ENCODE measurements around the gene SPATA6. TPM values are rescaled to one million over a fixed set of nuclear protein-coding genes. Genes with fewer than 3 reads are reported as not detected.

SPATA6 gene
- total and polyA plus RNA-seq, 2 of the 4 experiments (the other 2 are of a cell fraction) = 1.1 to 2.0 TPM

DNA sequence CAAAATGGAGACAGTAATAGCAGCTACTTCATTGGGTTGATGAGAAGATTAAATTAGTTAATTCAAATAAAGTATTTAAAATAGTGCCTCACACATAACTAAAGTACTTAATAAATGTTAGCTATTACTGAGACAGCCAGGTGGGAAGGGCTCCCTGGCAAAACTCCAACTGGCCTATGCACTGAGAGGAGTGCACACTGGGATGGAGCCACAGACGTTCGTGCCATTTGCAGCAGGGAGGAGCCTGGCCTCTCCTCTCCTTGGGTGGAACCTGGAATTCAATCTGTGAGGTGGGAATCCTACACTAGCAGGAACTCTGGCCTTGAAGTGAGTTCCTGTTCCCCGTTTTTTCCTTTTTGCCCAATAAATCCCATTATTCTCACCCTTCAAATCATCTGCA lies 221.4 kb downstream of the SPATA6 start:
- Histone ChIP-seq H3K9me3 (ENCODE audit: control insufficient read depth, insufficient read depth, low read length) (0 out of 2 replicates have a peak, but pooled peaks cover 1% of the 10 kb centered on the region), H2BK5ac (ENCODE audit: low read depth, low read length, poor library complexity, severe bottlenecking) (no peak overlapping the region), H4K91ac (ENCODE audit: insufficient read depth, low read depth, low read length) (no peak overlapping the region), H4K20me1 (ENCODE audit: insufficient read depth, low read length) (no peaks in the 10 kb centered on the region), H3K9ac (ENCODE audit: low read depth, low read length) (no peak overlapping the region), H3K56ac (ENCODE audit: extremely low read depth, insufficient read depth, low read length) (no peak overlapping the region), H3K14ac (replicated peaks; ENCODE audit: low read depth, low read length) (no peak overlapping the region), H3K27me3 (ENCODE audit: control insufficient read depth, insufficient read depth, low read length) (no peaks in the 10 kb centered on the region), H2BK20ac (ENCODE audit: low read depth, low read length) (no peak overlapping the region), H3K4ac (ENCODE audit: low read depth, low read length) (no peak overlapping the region), H2AK5ac (ENCODE audit: low read depth, low read length) (no peak overlapping the region), H4K8ac (ENCODE audit: low read depth in 2 of 2, low read length in 2 of 2) (no peak overlapping the region), H3K4me2 (ENCODE audit: low read depth, low read length) (no peak overlapping the region), H3K4me3 (ENCODE audit: insufficient read depth, low read depth, low read length) (no peak overlapping the region), H3K23ac (ENCODE audit: low read depth, low read length) (no peak overlapping the region), H3K27ac (ENCODE audit: insufficient read depth, low read length) (no peak overlapping the region), H3K4me1 (ENCODE audit: control insufficient read depth, insufficient read depth, low read length) (no peaks in the 10 kb centered on the region), H2AFZ (replicated peaks; ENCODE audit: low read length, poor library complexity) (no peak overlapping the region), H3K18ac (ENCODE audit: low read depth, low read length) (no peak overlapping the region), H3K79me1 (ENCODE audit: low read depth in 1 of 2, low read length in 2 of 2) (no peaks in the 10 kb centered on the region), H2BK15ac (ENCODE audit: low read depth, low read length) (no peak overlapping the region), H2BK120ac (ENCODE audit: low read depth, low read length) (no peak overlapping the region), H3K36me3 (ENCODE audit: control insufficient read depth, insufficient read depth, low read length) (no peaks in the 10 kb centered on the region), H3K9me1 (ENCODE audit: insufficient read depth, low read length) (no peaks in the 10 kb centered on the region), H4K5ac (ENCODE audit: low read depth, low read length) (no peak overlapping the region), H2AK9ac (replicated peaks; ENCODE audit: low read depth, low read length, poor library complexity) (no peak overlapping the region)
- no peak for TF ChIP-seq MXI1 (IDR thresholded peaks at IDR 0.05; ENCODE audit: borderline replicate concordance, low read depth, low read length)
- TF ChIP-seq POLR2A (IDR thresholded peaks at IDR 0.05; ENCODE audit: low read depth, low read length) = no peak
- no peak for TF ChIP-seq NFE2L2 (IDR thresholded peaks at IDR 0.05; ENCODE audit: low read depth, low read length)
- no peak for TF ChIP-seq SMC3 (IDR thresholded peaks at IDR 0.05; ENCODE audit: low read depth, low read length)
- no peak for TF ChIP-seq RFX5 (IDR thresholded peaks at IDR 0.05; ENCODE audit: low read depth, low read length)
- no peak for TF ChIP-seq BHLHE40 (IDR thresholded peaks at IDR 0.05; ENCODE audit: low read depth, low read length)
- TF ChIP-seq RAD21 (IDR thresholded peaks at IDR 0.05; ENCODE audit: low read length) = no peak
- TF ChIP-seq, protein P1, sequence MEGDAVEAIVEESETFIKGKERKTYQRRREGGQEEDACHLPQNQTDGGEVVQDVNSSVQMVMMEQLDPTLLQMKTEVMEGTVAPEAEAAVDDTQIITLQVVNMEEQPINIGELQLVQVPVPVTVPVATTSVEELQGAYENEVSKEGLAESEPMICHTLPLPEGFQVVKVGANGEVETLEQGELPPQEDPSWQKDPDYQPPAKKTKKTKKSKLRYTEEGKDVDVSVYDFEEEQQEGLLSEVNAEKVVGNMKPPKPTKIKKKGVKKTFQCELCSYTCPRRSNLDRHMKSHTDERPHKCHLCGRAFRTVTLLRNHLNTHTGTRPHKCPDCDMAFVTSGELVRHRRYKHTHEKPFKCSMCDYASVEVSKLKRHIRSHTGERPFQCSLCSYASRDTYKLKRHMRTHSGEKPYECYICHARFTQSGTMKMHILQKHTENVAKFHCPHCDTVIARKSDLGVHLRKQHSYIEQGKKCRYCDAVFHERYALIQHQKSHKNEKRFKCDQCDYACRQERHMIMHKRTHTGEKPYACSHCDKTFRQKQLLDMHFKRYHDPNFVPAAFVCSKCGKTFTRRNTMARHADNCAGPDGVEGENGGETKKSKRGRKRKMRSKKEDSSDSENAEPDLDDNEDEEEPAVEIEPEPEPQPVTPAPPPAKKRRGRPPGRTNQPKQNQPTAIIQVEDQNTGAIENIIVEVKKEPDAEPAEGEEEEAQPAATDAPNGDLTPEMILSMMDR (conservative IDR thresholded peaks at IDR 0.05; ENCODE audit: low read depth, low read length) = no peak
- TF ChIP-seq, protein P2, sequence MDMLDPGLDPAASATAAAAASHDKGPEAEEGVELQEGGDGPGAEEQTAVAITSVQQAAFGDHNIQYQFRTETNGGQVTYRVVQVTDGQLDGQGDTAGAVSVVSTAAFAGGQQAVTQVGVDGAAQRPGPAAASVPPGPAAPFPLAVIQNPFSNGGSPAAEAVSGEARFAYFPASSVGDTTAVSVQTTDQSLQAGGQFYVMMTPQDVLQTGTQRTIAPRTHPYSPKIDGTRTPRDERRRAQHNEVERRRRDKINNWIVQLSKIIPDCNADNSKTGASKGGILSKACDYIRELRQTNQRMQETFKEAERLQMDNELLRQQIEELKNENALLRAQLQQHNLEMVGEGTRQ (IDR thresholded peaks at IDR 0.05; ENCODE audit: low read depth, low read length) = no peak
- TF ChIP-seq CEBPB (IDR thresholded peaks at IDR 0.05; ENCODE audit: low read depth, low read length) = no peak
- TF ChIP-seq CHD1 (IDR thresholded peaks at IDR 0.05; ENCODE audit: low read depth, low read length) = no peak
- no peak for TF ChIP-seq RCOR1 (IDR thresholded peaks at IDR 0.05; ENCODE audit: insufficient replicate concordance, low read length)
- TF ChIP-seq MAZ (IDR thresholded peaks at IDR 0.05; ENCODE audit: borderline replicate concordance, low read depth, low read length) = no peak
- no TSS peak for BruUV-seq (replicated peaks)
- dilution Hi-C loops (cut with HindIII; ENCODE audit: low sequenced_read_pairs, unreplicated experiment) (no loop called here), intact Hi-C loops (cut with micrococcal nuclease) (no loop called here), in situ Hi-C loops (cut with MboI; ENCODE audit: low sequenced_read_pairs) (no loop called here)
- ChIA-PET POLR2A (ENCODE audit: unreplicated experiment) (no interaction called here), CTCF (no interaction called here)
- ATAC-seq (ENCODE audit: low read depth) = no peak
- WGBS, 2 experiments (ENCODE audit: extremely low coverage in 2 of 2, insufficient read length in 1 of 2) = 19% methylated on average over 2 of the region's 3 CpGs; no CpG with 5 or more reads in 1 of the 2 experiments
- DNase-seq = no peak
